Putamen (tissue), 1 donor: ENCODE results near the gene LY9.
"Not testable (repeated sequence)": the region's sequence is repeated elsewhere in the genome, so short reads cannot be mapped to it uniquely, and the experiment has no call there.

Experiments used
- DNase-seq: peaks from one replicate; pipeline ENCODE4 v3.0.0-alpha.2; 2016; ENCODE audit warnings: low spot score

Gene LY9

DNA sequence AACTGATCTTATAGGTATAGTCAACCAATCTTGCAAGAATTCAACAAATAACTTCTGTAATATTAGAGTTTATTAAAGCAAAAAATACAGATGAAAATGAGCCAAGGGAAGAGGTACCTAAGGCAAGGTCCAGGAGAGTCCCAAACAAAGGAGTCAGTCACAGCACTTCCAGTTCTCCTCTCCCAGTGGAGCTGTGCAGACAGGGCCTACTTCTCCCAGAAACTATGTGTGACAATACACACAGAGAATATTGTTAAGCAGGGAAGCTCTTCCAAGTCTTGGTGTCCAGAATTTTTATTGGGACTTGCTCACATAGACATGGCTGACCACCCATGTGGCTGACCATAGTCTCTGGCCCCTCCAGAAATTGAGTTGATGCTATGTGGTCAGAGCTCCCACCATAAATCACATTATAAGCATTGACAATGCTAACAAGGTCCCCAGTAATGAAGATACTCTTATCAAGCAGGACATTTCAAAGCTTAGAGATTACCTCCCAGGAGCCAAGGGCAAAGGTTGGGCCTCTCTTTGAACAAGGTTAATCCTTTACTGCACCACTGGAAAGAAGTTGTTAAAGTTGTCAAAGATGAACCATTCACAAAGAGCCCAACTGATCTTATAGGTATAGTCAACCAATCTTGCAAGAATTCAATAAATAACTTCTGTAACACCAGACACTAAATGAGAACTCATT lies 70.2 kb downstream of the LY9 start:
- no peak for DNase-seq

DNA sequence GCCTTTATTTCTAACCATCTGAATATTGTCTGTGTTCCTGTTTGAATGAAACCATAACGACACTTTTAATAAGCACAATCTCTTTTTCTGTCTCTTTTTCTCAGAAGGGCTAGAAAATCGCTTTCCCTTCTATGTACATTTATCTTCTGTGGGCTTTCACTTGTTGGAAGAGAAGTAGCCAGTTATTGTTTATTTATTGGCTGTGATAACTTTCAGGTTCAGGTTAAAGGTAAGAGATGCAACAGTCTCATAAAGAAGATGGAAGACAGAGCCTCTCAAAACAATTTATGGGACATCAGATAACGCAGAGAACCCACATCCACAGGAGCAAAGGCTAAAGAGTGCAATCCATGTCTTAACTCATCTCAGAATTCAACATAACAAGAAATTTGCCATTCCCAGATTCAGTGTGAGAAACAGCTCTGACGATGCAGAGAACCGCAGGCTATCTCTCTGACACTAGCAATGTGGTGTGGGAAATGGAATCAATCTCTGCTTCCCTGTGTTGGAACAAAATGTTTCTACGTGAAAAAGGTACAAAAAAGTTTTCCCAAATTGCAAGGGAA lies 70.8 kb downstream of the LY9 start:
- DNase-seq, result no peak

DNA sequence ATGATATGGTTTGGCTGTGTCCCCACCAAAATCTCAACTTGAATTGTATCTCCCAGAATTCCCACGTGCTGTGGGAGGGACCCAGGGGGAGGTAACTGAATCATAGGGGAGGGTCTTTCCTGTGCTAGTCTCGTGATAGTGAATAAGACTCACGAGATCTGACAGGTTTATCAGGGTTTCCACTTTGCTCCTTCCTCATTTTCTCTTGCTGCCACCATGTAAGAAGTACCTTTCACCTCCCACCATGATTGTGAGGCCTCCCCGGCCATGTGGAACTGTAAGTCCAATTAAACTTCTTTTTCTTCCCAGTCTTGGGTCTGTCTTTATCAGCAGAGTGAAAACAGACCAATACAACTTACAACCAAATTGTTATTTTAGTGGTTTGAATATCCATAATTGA lies 71.7 kb downstream of the LY9 start:
- not testable (repeated sequence) for DNase-seq

DNA sequence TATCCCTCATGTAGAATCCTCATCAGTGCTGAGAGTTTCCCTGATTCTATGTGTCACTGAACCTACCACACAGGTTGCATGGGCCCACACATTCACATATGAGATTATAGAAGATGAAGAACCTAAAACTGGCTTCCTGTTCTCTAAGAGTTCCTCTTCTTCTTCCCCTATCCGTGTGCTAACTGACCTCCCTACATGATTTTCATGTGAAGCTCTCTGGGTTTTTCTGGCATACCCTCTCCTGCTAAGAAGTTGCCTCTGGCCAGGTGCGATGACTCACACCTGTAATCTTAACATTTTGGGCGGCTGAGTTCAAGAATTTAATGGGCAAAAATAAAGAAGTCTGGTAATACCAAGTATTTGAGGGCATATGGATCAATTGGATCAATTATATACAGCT lies 72.2 kb downstream of the LY9 start:
- no peak for DNase-seq

GRCh38 chr1:160874935-160875334 lies 79.0 kb downstream of the LY9 start:
- no peak for DNase-seq

GRCh38 chr1:160875591-160875990 lies 79.6 kb downstream of the LY9 start:
- not testable (repeated sequence) for DNase-seq

- no peak for DNase-seq
These were observed 80.3 kb downstream of the LY9 start for GRCh38 chr1:160876311-160876710.

DNA sequence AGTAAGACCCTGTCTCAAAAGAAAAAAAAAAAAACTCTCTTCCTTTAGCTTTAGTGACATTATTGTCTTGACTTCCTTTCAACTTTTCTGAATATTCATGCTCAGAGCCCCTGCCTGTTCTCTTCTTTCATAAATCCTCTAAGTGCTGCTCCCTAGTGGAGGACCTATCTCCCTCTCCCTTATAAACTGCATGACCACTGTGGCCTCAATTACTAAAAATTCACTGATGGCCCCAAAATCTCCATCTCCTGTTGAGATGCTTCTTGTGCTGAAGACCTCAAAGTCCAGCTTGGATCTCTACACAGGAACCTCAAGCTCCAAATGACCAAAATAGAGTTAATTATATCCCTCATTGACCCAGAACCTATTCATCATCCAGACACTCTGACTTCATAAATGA lies 81.2 kb downstream of the LY9 start:
- DNase-seq, result no peak
